KMS-11 (cell line): Measurements from ENCODE around the gene CDH11.

ENCODE experiments used
- H2AFZ ChIP-seq: fragments of 200-600 bp; sonication (generic); 2 replicates; pipeline ENCODE4 v1.6.1; 2016; ENCODE audit warnings: antibody characterized with exemption, mixed run types, low read depth
- H3K27ac ChIP-seq: fragments of 200-600 bp; sonication (generic); 2 replicates; pipeline ENCODE4 v1.6.1; 2016; ENCODE audit warnings: mild to moderate bottlenecking, mixed run types
- H3K27me3 ChIP-seq: fragments of 200-600 bp; sonication (generic); 2 replicates; pipeline ENCODE4 v1.6.1; 2017; ENCODE audit warnings: mild to moderate bottlenecking, low read depth, mixed run types, moderate library complexity; ENCODE audit not compliant: insufficient read depth
- H3K36me3 ChIP-seq: fragments of 200-600 bp; sonication (generic); 2 replicates; pipeline ENCODE4 v1.6.1; 2017; ENCODE audit warnings: mild to moderate bottlenecking, mixed run types; ENCODE audit not compliant: insufficient read depth
- H3K4me1 ChIP-seq: fragments of 200-600 bp; sonication (generic); 2 replicates; pipeline ENCODE4 v1.6.1; 2016; ENCODE audit warnings: mild to moderate bottlenecking, low read depth, mixed run types; ENCODE audit not compliant: poor library complexity, severe bottlenecking
- H3K4me2 ChIP-seq: fragments of 200-600 bp; sonication (generic); 2 replicates; pipeline ENCODE4 v1.7.0; 2016; ENCODE audit warnings: mild to moderate bottlenecking, mixed run types
- H3K4me3 ChIP-seq: fragments of 200-600 bp; sonication (generic); IDR thresholded peaks from 2 replicates; pipeline ENCODE4 v1.6.1; 2017; ENCODE audit warnings: low read depth, low read length, mixed read lengths; ENCODE audit not compliant: insufficient read depth
- H3K79me2 ChIP-seq: fragments of 200-600 bp; sonication (generic); 2 replicates; pipeline ENCODE4 v1.6.1; 2016; ENCODE audit warnings: low read depth, mixed run types; ENCODE audit not compliant: insufficient read depth
- H3K9ac ChIP-seq: fragments of 200-600 bp; sonication (generic); 2 replicates; pipeline ENCODE4 v1.6.1; 2016; ENCODE audit warnings: mild to moderate bottlenecking, mixed run types
- H4K20me1 ChIP-seq: fragments of 200-600 bp; sonication (generic); 2 replicates; pipeline ENCODE4 v1.6.1; 2016; ENCODE audit warnings: mild to moderate bottlenecking, mixed run types; ENCODE audit not compliant: insufficient read depth
- CTCF ChIP-seq: fragments of 200-600 bp; sonication (generic); conservative IDR thresholded peaks from 2 replicates; pipeline ENCODE4 v1.6.1; 2017; ENCODE audit warnings: low read depth, mild to moderate bottlenecking, antibody characterized with exemption, low read length, moderate library complexity, mixed read lengths

The CDH11 gene

GRCh38 chr16:65122724-65123395 is 997 bp upstream of the CDH11 start:
- Histone ChIP-seq H3K27me3 (no peaks in the 10 kb centered on the region), H3K27ac (no peak overlapping the region), H3K4me1 (no peaks in the 10 kb centered on the region), H3K79me2 (no peaks in the 10 kb centered on the region), H2AFZ (no peak overlapping the region), H4K20me1 (no peaks in the 10 kb centered on the region), H3K9ac (no peak overlapping the region), H3K4me3 (no peak overlapping the region), H3K36me3 (no peaks in the 10 kb centered on the region), H3K4me2 (no peak overlapping the region)
- no peak for TF ChIP-seq CTCF

- H4K20me1 ChIP-seq, result no peaks in the 10 kb centered on the region
- H3K36me3 ChIP-seq, result no peaks in the 10 kb centered on the region
- H3K79me2 ChIP-seq, result no peaks in the 10 kb centered on the region
- H3K27me3 ChIP-seq, result no peaks in the 10 kb centered on the region
- no peak overlapping the region for H3K27ac ChIP-seq
- H2AFZ ChIP-seq, result no peak overlapping the region
- no peak for TF ChIP-seq CTCF
- H3K4me1 ChIP-seq, result no peaks in the 10 kb centered on the region
- H3K9ac ChIP-seq, result no peak overlapping the region
- no peak overlapping the region for H3K4me2 ChIP-seq
- H3K4me3 ChIP-seq, result no peak overlapping the region
Observed at GRCh38 chr16:65120831-65121721, 787 bp downstream of the CDH11 start.

GRCh38 chr16:65120461-65120830 is 1.4 kb downstream of the CDH11 start:
- no peaks in the 10 kb centered on the region for H3K27me3 ChIP-seq
- H3K4me2 ChIP-seq, result no peak overlapping the region
- no peaks in the 10 kb centered on the region for H4K20me1 ChIP-seq
- no peak for TF ChIP-seq CTCF
- no peaks in the 10 kb centered on the region for H3K36me3 ChIP-seq
- H3K9ac ChIP-seq, result no peak overlapping the region
- H3K4me3 ChIP-seq, result no peak overlapping the region
- H2AFZ ChIP-seq, result no peak overlapping the region
- H3K27ac ChIP-seq, result no peak overlapping the region
- no peaks in the 10 kb centered on the region for H3K4me1 ChIP-seq
- H3K79me2 ChIP-seq, result no peaks in the 10 kb centered on the region

GRCh38 chr16:65119901-65120401 is 1.9 kb downstream of the CDH11 start:
- H3K4me2 ChIP-seq, result no peak overlapping the region
- H3K4me1 ChIP-seq, result no peaks in the 10 kb centered on the region
- no peaks in the 10 kb centered on the region for H3K79me2 ChIP-seq
- H3K27ac ChIP-seq, result no peak overlapping the region
- no peak overlapping the region for H2AFZ ChIP-seq
- TF ChIP-seq CTCF, result no peak
- no peak overlapping the region for H3K4me3 ChIP-seq
- H3K27me3 ChIP-seq, result no peaks in the 10 kb centered on the region
- no peak overlapping the region for H3K9ac ChIP-seq
- H3K36me3 ChIP-seq, result no peaks in the 10 kb centered on the region
- H4K20me1 ChIP-seq, result no peaks in the 10 kb centered on the region
